Muscle of back (tissue), 13 donors: ENCODE measurements around the gene KLK11. TPM values are rescaled to one million over a fixed set of nuclear protein-coding genes. Genes with fewer than 3 reads are reported as not detected.

ENCODE experiments used
- DNase-seq, 3 donors: peaks; one replicate each; pipeline versions ENCODE4 v3.0.0 to v3.0.0-alpha.2; 2013
- long read RNA-seq, 9 donors: transcript quantifications; one replicate each; lab custom pipeline, GENCODE V29; 2026
- polyA plus RNA-seq, 10 donors: library from polyadenylated mRNA; unstranded; fragments of 120-200 nt; gene quantifications; one replicate each; pipeline ENCODE4 v1.2.1, GENCODE V29; 2013; ENCODE audit not compliant: insufficient read length in 10 of 10

Gene KLK11
- polyA plus RNA-seq = 1 to 10 TPM in 2 of 10 donors, under 1 TPM in 1, not detected in 7; 0.10 to 5.1 (median 1.5) TPM
- long read RNA-seq, donor 1 = 0 reads
- long read RNA-seq, donor 2 = 0 reads
- long read RNA-seq, donor 3 = 0 reads
- long read RNA-seq, donor 4 = 0 reads
- long read RNA-seq, donor 5 = 0 reads
- long read RNA-seq, donor 6 = 0 reads
- long read RNA-seq, donor 7 = 0 reads
- long read RNA-seq, donor 8 = 0 reads
- long read RNA-seq, donor 9 = 0 reads

DNA sequence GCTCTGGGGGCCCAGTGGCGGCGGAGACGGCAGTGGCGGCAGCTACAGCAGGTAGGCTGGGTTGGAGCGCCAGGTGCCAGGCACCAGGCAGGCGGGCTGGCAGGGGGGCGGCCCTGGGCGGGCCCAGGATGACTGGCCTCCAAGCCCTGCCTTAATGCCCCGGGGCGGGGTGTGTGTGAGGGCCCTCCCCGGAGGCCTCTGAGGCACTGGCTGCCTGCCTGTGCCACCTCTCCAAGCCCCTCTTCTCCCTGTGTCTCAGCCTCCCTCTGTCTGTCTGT is at the start of gene KLK11:
Gene KLK11 (minus strand): TSS at position 63 of the 278 bp plus-strand sequence. CDS start 985 bp downstream, outside the sequence.
- no peak for DNase-seq

GRCh38 chr19:51075998-51076397 is 49.6 kb upstream of the KLK11 start:
- no peak for DNase-seq

DNA sequence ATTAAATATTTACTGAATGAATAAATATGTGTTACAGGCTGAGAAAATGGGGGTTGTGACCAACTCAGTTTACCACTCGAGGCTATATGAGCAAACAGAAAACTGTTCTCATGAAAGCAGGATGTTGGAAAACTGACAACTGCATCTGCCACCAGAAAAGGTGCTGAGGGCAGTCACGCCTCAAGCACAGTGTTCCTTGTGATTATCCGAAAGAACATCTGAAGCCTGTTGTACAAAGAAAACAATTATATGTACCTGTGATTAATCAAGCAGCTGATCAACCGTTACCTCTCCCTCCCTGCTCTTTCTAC is 44.6 kb upstream of the KLK11 start:
- no peak for DNase-seq

- no peak for DNase-seq
Observed at GRCh38 chr19:51070334-51071094, 44.1 kb upstream of the KLK11 start.

- DNase-seq = no peak
Observed at GRCh38 chr19:51066393-51067186, 40.2 kb upstream of the KLK11 start.

- no peak for DNase-seq
Observed at GRCh38 chr19:51065221-51065960, 39.0 kb upstream of the KLK11 start.

- no peak for DNase-seq
Observed at GRCh38 chr19:51064534-51065220, 38.3 kb upstream of the KLK11 start, which contains the start of gene KLK13. TSS of gene KLK13 (minus strand) at chr19:51065092. CDS start at chr19:51065067, 25 bp downstream.

GRCh38 chr19:51063664-51064063 is 37.2 kb upstream of the KLK11 start:
- no peak for DNase-seq

DNA sequence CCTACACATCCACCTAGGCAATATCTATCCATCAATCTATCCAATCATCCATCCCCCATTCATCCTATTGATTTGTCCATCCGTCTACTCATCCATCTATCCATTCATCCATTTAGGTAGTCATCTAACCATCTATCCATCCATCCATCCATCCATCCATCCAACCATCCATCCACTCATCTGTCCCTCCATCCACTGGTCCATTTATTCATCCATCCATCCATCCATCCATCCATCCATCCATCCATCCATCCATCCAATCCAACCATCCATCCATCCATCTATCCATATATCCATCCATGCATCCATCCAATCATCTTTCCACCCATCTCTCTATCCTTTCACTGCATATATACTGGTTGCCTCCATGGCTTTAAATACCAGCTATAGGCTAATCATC is 34.6 kb upstream of the KLK11 start:
- no peak for DNase-seq

- DNase-seq = no peak
Observed at GRCh38 chr19:51060336-51060735, 33.9 kb upstream of the KLK11 start.

DNA sequence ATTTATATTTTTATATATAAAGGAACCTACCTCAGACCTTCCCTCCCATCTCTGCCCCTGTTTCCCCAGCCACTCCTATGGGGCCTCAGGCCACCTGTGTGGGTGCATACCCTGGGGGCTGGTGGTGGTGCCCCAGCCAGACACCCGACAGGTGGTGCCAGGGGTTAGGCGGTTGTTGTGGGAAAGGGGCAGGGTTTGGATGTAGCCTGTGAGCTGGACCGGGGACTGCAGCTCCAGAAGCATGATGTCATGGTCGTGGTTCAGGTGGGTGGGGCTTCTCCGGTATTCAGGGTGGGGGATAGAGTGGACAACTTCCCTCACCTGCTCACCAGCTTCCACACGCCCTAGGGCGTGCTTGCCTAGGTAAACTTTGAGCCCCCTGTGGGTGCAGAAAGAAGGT is 33.3 kb upstream of the KLK11 start:
- no peak for DNase-seq

DNA sequence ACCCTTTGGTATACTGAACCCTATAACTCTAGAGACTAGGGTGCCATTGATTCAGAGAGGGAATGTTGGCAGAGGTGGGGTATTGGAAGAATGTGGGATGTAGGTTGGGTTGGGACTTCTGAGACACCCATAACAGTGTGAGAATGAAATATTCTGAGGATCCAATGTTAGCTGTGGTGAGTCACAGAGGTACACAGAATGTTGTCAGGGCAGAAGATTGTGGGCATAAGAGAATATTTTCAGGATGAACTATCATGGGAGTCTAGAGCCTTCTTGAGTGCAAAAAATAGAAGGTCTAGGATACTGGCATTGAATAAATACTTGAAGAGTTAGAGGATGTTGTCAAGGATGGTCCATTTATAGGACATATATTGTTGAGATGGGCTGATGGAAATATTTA is 29.4 kb upstream of the KLK11 start:
- DNase-seq = no peak

DNA sequence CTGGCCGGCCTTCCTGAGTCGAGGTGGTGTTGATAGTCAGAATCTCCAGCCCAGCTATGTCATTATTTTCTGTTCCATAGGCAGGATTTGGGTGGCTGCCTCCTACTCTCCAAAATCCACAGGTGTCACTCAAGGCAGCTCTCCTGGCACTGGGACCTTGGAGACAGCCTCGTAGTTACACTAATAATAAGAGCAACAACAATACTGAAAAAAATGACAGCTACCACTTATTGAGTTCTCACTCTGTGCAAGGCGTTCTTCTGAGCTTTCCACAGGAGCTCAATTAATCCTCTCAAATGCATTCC is 20.6 kb upstream of the KLK11 start:
- no peak for DNase-seq

DNA sequence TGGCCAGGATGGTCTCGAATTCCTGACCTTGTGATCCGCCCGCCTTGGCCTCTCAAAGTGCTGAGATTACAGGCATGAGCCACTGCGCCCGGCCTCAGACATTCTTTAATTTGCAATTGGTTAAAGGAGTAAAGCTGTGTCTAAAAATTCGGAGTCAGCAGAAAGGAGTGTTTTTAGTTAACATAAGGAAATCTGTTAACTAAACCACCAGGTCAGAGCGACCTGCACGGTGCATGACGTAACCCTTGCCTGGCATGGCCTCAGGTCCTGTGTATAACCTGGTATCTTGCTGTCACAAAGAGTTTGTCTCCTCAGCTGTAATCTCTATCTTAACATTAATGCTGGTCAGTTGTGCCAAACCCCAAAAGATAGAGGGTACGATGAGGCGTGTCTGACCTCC is 17.9 kb upstream of the KLK11 start:
- no peak for DNase-seq

GRCh38 chr19:51043497-51043896 is 17.1 kb upstream of the KLK11 start:
- no peak for DNase-seq

GRCh38 chr19:51040151-51040550 is 13.7 kb upstream of the KLK11 start:
- DNase-seq = no peak

- DNase-seq = no peak
Observed at GRCh38 chr19:51036519-51036918, 10.1 kb upstream of the KLK11 start.

DNA sequence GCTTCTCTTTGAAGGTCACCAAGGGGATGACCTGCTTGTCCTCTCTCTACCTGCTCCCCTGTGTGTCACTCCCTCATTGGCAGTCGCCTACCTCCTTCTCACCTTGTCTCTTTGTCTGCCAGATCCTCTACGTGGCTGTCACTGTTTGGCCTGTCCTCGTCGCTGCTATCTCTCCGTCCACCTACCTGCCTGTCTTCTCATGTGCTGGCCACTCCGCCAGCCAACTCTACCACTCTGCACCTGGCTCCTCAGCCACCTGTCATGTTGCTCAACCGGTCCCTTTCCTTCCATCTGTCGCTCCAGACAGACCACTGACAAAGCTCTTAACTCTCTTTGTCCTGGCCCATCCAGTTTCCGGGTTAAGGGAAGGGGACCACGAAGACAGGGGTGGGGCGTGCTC is 8.3 kb upstream of the KLK11 start, which contains the start of gene KLK12:
Gene KLK12 (minus strand): TSS at position 299 of the 400 bp plus-strand sequence. CDS start 381 bp downstream, outside the sequence.
- DNase-seq = no peak

GRCh38 chr19:51031880-51032225 is 5.4 kb upstream of the KLK11 start:
- no peak for DNase-seq

GRCh38 chr19:51031220-51031879 is 4.9 kb upstream of the KLK11 start:
- no peak for DNase-seq

DNA sequence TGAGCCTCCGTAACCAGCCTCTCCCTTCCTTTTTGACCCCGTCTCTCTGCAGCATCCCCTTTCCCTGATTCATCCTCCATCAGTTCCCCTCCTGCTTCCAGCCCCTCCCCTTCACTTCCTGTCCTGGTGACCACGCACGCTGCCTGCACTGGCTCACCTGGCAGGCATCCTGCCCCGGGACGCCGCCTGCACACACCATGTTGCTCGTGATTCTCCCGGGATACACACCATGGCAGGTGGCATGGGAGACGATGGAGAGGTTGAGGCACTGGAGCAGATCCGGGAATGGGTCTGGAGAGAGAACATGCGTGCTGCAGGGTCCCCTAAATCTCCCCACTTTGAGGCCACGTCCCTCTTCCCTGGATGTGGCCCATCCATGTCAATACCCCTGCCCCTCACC is 4.2 kb upstream of the KLK11 start:
- DNase-seq = no peak
